GM18868 (cell line): ENCODE measurements around the gene ADGRD2.
"Not testable (repeated sequence)": the region's sequence is repeated elsewhere in the genome, so short reads cannot be mapped to it uniquely, and the experiment has no call there.

Experiments used
- ATAC-seq: cut with Tn5 transposase; IDR thresholded peaks from one replicate; pipeline ENCODE4 v1.9.1; 2021; ENCODE audit warnings: mild to moderate bottlenecking, moderate library complexity; ENCODE audit not compliant: unreplicated experiment

Gene ADGRD2

GRCh38 chr9:124450241-124450924 is at the start of gene ADGRD2:
TSS of gene ADGRD2 (plus strand) at chr9:124450451. CDS start at chr9:124451667, 1,216 bp downstream.
- no peak for ATAC-seq

GRCh38 chr9:124403246-124403645 is 47.0 kb upstream of the ADGRD2 start:
- ATAC-seq: no peak

DNA sequence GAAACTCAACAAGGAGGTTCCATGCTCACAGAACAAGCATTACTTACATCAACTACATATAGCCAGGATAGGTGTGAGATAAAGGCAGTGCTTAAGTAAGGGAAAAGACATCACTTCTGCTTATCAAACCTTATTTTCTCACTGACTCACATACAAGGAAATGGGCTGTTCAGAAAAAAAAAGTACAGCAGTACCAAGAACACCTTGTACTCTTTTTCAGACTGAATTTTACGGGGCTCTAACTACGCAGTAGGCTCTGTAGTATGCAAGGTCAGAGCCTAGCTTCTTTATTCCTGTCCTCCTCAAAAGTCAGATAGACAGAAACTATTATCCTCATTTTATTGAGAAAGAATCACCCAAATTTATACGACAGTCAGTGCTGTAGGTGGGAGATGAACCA is 40.8 kb upstream of the ADGRD2 start:
- ATAC-seq: no peak

- no peak for ATAC-seq
Measured at GRCh38 chr9:124410321-124410913, 39.8 kb upstream of the ADGRD2 start.

GRCh38 chr9:124411514-124412227 is 38.6 kb upstream of the ADGRD2 start:
- ATAC-seq: no peak

DNA sequence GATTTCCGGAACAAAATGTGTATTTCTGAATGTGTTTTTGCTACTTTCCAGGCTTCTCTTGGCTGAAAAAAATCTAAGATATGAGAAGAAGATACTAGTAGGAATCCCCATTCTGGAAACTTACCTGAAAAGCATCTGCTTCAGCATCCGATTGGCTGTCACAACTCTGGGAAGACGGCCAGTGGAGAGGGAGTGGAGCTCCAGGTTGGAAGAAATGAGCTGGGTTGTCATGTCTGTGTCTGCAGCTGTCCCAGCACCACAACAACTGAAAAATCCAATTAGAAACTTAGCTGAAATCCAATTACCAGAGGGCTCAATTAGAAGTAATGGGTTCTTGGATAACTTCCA is 38.0 kb upstream of the ADGRD2 start:
- ATAC-seq: no peak

- ATAC-seq: no peak
Measured at GRCh38 chr9:124414612-124415011, 35.6 kb upstream of the ADGRD2 start.

GRCh38 chr9:124415102-124415851 is 35.0 kb upstream of the ADGRD2 start, which contains the start of gene PSMB7:
TSS of gene PSMB7 (minus strand) at chr9:124415442. CDS start at chr9:124415425, 17 bp downstream.
- ATAC-seq: peak; percentile 92

- no peak for ATAC-seq
Measured at GRCh38 chr9:124415852-124416484, 34.3 kb upstream of the ADGRD2 start.

DNA sequence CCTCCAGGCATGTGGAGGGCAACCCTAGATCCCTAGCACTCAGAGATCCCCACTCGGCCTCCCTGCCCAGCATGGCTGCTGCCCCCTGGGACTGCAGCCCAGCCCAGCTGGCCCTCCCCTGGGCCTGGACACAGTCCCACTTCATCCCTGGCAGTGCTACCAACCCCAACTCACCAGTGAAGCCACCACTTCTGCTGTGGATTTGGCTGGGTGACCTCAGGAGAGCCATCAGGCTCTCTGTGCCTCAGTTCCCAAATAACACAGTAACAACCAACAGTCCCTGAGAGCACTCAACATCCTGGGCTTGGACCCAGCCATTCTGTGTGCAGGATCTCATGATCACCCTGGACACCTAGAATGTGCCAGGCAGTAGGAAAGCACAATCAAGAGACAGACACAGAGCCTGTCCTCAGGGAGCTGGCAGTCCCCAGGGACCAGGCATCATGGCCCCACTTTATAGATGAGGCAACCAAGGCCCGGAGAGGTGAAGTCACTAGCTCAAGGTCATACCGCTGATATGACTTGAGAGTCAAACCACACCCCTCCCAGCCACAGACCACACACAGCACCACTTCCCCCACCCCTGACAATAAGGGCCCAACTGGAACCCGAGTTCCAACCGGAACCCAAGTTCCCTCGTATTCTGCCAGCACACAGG is 30.3 kb upstream of the ADGRD2 start:
- no peak for ATAC-seq

GRCh38 chr9:124420991-124421543 is 29.2 kb upstream of the ADGRD2 start:
- no peak for ATAC-seq

DNA sequence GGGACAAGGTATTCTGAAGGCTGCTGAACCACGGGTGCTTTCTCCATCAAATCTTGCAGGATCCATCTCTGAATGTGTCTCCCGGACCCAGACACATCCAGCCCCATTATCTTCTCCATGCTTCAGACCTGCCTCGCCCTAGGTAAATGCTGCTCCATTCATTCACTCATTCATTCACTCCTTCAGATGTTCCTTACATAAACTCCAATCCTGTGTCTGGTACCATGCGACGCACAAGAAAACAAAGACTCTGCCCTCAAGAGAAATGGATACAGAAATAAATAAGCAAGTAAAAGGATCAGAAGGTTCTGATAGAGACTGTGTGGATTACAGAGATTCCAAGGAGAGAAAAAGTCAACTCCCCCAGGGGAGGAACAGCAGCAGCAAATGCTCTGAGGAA is 27.1 kb upstream of the ADGRD2 start:
- ATAC-seq: no peak

DNA sequence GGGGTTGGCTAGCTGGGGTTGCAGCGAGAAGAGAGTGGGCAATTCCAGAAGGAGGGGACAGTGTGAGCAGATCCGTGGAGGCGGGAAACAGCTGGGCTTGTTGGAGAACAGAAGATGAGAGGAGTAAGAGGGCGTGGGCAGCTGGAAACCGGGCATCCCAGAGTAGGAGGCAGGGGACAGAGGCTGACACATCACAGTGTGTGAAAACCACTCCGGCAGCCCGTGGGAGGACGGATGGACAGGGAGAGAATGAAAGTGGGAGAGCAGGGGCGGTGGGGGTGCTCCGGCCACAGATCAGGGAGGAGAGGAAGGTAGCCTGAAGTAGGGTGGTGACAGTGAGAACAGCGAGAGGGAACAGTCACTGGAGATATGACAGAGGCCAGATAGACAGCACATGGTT is 26.7 kb upstream of the ADGRD2 start:
- no peak for ATAC-seq

- not testable (repeated sequence) for ATAC-seq
Measured at GRCh38 chr9:124425733-124426132, 24.5 kb upstream of the ADGRD2 start.

DNA sequence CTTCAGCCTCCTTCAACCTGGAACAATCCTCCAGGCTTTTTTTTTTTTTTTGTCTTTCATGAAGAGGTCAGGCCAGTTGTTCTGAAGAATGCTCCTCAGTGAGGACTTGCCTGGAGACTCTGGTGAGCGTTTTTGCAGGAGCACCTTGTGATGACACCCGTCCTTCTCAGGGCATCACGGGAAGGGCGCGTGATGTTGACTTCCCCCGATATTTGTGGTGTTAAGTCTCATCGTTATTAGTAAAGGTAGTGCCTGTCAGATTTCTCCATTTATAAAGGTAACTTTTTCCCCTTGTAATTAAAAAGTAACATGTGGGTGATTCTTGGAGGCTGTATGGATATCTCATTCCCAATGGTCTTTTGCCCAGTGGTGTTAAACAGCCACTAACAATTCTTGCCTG is 23.9 kb upstream of the ADGRD2 start:
- no peak for ATAC-seq

- no peak for ATAC-seq
Measured at GRCh38 chr9:124427281-124427680, 23.0 kb upstream of the ADGRD2 start.

- ATAC-seq: no peak
Measured at GRCh38 chr9:124428751-124429529, 21.3 kb upstream of the ADGRD2 start.

- ATAC-seq: no peak
Measured at GRCh38 chr9:124429530-124429867, 20.8 kb upstream of the ADGRD2 start.

- no peak for ATAC-seq
Measured at GRCh38 chr9:124436320-124436719, 13.9 kb upstream of the ADGRD2 start.
